NCI-H2029 (cell line): ENCODE measurements around the gene DYNC1LI2.

Source experiments
- DNase-seq: peaks from one replicate; lab custom pipeline; 2025; lab: John Stamatoyannopoulos, UW

Gene DYNC1LI2

DNA sequence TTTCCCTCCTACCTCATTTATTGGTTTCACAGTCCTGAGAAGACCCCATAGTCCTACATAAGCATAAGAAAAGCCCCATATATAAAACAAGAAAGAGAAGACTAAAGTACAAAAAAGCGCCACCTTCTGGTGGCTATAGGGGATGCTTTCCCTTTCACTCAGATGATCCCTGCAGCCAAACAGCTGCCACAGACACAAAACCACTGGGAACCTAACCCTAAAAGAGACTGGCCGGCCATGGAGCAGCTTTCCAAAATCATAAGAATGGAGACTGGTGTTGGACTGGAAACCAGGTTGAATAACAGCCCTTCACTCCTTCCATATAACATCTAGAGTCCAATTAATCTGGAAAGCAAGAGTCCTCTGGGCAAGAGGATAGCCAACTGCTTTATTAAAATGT, 11.4 kb downstream of the DYNC1LI2 start:
- no peak for DNase-seq

DNA sequence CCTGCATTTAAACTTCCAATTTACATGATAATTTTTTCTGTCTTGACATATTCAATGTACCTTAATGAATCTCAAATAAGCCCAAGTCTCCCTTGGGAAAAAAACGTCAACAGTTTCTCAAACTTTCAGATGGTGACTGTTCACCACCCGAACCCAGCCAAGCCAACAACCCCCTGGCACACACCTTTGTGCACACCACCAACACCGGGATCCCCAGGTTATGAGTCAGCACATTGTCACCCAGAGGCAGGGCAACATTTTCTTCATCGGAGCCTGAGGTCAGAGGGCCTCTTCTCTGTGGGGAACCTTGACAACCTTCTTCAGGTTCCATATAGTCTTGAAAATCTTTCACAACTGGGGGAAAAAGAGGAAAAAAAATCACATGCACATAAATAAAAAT, 15.5 kb downstream of the DYNC1LI2 start:
- no peak for DNase-seq

DNA sequence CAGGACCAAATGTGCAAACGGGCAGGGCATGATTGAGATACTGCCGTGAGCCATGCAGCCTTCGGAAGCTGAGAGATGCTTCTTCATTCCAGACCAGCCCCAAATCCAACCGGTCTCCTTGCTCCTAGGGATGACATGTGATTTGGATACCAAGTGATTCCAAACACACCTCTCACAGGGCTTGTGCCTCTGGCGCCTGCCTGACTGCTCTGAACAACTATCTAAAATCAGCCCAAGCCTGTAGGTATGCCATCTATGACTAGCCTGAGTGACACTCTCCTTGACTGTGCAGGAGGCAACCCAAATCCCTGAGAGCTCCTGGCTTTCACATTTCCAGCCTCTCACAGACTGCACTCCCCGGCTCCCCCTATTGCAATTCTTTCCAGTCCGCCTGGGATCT, 20.3 kb downstream of the DYNC1LI2 start:
- DNase-seq: no peak

DNA sequence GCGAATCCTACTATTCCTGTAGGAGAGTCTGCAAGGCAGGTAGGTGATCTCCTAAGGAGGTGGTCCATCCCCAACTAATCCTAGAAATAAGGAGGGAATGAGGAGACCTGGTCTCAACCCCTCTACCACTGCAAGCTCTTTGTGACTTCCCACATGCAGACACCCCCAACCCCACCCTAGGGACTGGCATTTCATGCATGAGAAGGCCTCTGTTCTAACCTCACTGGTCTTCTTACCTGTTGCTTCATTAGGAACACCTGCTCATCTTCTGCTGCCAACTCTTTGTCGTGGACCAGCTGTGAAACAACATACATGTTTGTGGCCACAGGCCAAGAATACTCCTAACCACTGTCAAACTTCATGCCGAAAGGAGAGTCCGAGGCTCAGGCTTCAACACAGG, 22.6 kb downstream of the DYNC1LI2 start:
- DNase-seq: peak; percentile 49

DNA sequence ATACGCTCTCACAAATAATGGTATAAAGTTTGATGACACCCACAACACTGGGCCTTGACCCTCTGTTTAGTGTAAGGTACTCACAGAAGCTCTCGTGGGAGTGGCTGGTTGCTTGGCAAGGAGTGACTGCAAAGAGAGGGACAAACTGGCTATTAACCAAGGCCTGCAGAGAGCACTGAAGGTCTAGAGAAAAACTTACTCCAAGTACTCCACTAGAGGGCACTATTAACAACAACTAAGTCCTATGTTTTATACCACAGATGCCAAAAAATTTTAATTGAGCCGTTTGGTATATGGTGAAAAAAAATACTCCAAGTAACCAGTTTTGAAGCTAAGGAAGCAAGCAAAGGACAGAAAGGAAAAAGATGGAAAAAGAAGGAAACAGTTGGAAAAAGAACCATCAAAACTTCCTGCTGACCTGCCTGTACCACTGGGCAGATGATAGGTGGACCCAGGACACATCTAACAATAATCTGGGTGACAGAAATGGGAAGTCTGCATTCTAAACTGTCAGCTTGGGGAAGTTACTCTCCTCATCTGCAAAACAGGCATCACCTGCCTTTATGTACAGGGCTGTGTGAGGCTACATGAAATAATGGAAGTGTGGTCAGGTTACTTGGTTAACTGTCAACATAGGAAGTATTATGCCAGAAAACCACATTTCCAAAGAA, 23.2 kb downstream of the DYNC1LI2 start:
- DNase-seq: peak; percentile 42

DNA sequence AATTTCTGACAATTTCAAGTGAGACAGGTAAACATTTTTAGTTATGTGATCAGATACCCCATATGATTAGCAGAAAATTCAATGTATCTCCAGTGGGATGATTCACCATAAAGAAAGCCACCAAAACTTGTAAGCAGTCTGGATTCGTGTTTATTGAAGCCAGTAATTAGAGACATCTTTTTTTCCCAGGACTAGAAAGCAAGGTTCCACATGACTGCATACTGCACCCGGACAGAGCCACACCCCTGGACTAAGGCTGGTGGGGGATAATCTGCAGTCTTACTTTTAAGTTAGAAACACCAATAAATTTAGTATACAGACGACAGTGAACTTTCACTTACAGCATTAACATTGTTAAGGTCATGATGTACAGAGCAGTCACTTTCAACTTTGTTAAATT, 30.6 kb downstream of the DYNC1LI2 start:
- no peak for DNase-seq

DNA sequence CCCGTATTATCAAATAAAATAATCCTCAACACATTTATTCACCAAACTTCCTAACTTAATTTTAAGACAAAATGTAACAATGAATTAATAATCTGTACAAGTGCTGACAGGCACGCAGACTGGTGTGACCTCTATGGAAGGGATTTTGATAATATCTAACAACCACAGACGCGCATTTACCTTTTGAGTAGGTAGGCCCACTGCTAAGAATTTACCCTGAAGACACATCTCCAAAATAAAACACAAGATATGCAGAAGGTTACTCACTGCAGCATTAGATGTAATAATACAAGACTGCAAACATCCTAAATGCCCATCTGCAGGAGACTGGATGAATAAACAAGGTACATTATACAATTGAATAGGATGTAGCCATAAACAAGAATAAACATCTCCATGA, 32.2 kb downstream of the DYNC1LI2 start:
- DNase-seq: no peak

DNA sequence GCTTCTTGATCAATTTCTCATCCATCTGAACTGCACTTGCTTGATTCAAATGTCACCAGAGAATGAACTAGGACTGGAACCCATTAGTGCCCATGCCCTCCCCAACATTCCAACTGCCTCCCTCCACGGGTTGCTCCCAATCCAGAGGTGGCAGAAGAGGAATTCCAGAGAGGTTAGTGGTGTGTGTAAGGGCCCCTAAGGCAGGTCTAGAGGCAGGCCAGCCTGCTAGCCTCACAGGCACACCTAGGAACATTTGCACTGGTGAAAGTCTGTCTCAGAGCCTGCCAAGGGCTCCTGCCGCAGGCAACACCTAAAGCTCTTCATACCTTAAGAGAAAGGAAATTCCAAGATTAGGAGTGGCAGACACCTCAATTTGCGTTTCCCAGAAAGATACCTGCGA, 33.6 kb downstream of the DYNC1LI2 start:
- no peak for DNase-seq

DNA sequence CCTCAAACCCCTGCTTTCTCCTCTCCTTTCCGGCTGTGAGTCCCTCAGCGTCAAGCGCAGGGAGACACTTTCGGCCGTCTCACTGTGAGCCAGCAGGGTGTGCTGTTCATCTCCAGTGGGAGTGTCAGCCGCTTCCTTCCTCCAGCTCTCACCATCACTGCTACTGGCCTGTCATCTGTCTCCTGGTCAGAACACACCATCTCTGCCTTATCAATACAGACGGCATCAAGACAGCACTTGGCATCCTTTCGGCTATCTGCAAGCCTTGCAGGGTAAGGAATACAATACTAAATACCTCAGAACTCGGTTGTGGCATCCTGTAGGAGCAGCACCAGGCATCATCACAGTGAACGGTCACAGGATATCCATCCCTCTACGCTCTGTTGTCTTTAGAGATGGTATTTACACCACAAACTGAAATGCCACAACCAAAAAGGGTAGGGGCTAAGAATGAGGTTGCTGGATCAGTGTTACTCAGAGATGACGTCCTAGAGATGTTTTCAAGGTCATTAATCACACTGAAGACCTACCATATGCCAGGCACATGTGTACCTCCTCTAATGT, 34.2 kb downstream of the DYNC1LI2 start:
- no peak for DNase-seq

DNA sequence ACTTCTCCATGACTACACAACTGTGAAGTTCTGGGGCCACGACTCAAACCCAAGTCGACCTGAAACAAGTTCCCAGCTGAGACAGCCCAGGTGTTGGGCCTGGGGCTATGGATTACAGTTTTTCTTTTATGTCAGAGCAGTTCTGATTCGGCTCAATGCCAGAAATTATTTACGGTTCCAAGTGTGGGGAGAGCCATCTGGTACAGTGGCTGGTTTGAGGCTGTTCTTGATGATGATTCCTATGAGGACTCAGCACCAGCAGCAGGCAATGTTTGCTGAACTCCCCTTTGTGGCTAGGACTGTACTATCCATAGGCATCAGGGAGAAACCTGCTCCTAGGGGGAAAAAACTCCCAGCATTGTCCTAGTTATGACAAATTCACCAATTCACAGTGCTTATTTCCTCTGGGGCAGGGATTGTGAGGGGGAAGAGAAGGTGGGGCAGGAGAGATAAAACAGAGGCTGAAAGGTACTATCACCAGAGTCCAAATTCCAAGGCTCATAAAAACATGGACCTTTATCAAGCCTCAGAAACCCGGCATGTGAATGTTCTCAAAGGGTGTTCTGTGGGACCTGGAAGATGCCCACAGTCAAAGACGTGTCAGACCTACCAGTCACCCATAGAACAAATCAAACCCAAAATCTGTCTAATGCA, 36.6 kb downstream of the DYNC1LI2 start:
- DNase-seq: no peak

DNA sequence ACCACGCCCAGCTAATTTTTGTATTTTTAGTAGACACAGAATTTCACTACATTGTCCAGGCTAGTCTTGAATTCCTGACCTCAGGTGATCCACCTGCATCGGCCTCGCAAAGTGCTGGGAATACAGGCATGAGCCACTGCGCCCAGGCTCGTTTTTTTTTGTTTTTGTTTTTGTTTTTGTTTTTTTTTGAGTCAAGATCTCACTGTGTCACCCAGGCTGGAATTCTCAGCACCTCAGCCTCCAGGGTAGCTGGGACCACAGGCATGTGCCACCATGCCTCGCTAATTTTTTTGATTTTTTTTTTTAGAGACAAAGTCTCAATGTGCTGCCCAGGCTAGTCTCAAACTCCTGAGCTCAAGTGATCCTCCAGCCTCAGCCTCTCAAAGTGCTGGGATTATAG, 37.3 kb downstream of the DYNC1LI2 start:
- DNase-seq: no peak

DNA sequence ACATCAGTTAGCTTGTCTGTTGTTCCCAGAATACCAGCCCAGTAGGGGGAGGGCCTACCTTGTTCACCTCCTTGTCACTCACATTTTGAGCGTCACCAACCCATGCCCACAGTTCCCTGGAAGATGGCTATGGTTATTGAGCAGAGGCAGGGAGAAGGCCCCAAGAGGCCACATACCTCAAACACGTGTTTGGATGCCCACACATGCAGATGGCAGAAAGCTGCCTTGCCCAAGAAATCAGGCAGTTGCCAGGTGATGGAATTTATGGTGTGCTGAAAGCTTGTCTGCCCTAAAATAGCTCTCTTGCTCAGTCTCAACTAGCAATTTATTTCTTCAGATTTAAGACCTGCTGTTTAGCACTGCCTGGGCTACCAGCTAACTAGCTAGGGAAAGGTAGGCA, 38.3 kb downstream of the DYNC1LI2 start:
- no peak for DNase-seq

DNA sequence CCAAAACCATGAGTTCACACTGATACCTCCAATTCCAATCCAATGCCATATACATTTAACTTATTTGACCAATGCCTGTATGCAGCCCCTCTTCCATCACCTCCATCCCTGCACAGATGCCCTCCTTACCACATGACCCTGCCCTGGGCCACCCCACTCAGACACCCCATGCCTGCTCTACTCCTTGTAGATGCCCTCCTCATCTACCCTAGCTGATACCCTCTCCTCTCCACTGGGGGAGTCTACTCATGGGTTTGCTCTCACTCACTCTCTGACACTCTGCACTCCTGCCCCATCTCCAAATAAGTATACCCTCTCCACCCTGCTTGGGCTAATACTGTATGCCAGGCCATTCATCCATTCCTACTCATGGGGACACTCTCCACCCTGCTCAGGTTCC, 38.9 kb downstream of the DYNC1LI2 start:
- no peak for DNase-seq

DNA sequence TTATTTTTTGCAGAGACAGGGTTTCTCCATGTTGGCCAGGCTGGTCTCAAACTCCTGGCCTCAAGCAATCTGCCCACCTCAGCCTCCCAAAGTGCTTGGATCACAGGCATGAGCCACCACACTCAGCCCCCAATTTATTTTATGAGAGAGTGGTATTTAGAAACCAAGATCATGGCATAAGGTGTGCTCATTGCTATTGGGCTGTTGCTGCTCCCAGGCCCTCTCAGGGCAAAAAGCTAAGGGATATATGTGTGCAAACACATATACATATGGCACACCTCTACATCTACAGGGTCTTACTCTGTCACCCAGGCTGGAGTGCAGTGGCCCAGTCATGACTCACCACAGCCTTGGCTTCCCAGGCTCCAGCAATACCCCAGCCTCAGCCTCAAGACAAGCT, 39.8 kb downstream of the DYNC1LI2 start:
- DNase-seq: no peak

DNA sequence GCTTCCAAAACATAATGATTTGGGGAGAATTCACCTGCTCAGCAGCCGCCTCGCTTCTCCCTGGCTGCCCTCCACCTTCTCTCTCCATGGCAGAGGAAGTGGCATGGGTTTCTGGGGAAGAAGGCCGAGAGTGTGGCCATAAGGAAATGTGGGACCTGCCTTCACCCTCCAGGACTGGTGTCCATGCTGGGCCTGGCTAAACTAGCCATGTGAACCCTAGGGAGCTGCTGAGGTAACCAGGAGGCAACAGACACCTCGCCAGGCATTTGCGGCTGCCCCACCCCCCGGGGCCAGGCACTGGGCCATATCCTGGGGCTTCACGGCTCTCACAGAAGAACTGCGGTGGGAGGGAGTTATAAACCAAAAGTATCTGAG, 44.9 kb downstream of the DYNC1LI2 start:
- DNase-seq: no peak

DNA sequence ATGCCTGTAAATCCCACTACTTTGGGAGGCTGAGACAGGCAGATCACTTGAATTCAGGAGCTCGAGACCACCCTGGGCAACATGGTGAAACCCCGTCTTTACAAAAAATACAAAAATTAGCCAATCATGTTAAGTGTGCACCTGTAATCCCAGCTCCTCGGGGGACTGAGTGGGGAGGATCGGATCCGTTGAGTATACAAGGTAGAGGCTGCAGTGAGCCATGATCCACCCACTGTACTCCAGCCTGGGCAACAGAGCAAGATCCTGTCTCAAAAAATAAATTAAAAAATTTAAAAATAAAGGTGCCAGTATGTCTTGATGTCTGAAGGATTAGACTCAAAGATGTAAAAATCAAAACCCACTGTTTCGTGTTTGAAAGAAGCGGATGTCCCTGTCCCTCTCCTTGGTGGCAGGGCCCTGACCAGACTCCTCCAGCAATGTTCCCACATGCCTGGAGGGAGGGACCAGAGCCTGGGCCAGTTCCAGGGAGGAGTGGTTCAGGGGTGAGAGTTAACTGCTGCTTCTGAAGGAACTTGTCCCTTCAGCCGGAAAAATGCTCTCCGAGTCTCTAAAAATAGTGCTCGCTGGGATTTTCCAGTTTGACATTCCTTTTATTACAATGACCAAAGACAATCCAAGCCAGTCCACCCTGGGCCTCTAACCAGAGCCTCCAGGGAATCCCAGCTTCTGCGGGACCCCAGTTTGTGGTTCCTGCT, 45.5 kb downstream of the DYNC1LI2 start:
- no peak for DNase-seq

DNA sequence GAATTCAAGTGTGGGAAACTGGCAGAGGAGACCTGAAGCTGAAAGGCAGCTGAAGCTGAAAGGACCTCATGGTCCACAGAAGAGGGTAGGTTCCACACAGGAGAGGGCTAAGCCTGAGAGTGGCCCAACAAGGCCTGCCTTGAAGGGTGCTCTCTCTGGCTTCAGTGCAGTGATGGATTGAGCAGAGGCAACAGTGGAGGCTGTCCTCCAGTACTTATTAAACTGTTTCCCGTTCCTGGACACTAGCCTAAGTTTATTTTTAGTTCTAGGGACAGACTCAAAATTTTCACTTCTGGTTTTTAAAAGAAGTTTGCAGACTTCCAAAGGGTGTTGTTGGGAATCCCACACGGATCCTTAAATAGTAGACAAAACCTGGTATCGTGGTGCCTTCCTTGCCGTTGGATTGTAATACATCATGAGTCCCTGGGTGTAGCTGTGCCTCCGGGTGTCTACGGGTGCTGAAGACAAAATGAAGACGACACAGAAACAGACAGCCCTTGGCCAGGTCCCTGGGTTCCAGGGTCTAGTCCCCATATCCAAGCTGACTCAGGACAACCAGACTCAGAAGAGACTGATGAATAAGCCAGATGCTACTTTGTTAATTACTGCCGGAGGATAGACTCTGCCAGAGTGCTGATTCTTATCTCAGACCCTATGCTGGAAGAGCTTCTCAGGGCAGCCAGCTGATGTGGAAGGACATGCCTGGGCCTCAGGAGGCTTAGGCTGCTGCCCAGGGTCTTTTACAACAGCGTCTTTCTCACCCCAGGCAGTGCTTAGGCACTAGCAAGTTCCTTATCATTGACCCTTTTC, 47.8 kb downstream of the DYNC1LI2 start:
- DNase-seq: no peak

DNA sequence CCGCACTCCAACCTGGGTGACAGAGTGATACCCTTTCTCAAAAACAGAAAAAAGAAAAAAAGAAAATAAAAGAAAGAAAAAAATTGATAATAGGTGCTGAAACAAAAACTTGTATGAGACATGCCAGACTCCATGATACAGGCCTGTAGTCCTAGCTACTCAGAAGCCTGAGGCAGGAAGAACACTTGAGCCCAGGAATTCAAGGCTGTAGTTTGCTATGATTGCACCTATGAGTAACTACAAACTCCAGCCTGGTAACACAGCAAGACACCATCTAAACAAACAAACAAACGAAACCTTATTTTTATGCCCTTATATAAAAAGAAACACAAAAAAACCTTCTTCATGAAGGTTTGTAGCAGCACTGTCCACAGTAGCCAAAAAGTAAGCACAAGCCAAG, 49.9 kb downstream of the DYNC1LI2 start:
- DNase-seq: no peak

DNA sequence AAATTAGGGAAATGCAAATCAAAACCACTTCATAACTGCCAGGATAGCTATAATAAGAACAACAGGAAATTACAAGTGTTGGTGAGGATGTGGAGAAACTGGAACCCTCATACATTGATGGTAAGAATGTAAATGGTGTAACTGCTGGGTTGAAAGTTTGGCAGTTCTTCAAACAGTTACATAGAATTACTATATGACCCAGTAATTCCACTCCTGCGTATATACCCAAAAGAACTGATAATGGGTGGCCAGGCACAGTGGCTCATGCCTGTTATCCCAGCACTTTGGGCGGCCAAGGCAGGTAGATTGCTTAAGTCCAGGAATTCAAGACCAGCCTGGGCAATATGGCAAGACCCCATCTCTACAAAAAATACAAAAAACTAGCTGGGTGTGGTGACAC, 50.4 kb downstream of the DYNC1LI2 start:
- DNase-seq: no peak

DNA sequence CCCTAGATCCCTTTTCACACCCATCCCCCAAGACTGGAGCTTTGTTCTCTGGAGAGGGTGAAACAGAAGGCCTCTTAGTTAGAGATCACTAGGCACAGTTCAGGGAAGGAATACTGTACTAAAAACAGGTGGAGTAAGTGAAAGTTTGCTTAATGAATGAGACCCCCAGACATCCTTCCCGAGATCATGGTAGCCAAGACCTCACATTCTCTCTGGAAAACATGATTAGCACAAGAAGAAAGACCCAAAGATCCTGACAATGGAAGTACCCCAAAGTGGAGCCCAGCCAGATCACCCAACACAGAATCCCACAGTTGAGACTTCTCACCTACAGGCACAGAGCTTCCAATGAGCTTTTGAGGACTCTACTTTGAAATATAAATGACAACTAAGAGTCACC, 51.5 kb downstream of the DYNC1LI2 start:
- no peak for DNase-seq

DNA sequence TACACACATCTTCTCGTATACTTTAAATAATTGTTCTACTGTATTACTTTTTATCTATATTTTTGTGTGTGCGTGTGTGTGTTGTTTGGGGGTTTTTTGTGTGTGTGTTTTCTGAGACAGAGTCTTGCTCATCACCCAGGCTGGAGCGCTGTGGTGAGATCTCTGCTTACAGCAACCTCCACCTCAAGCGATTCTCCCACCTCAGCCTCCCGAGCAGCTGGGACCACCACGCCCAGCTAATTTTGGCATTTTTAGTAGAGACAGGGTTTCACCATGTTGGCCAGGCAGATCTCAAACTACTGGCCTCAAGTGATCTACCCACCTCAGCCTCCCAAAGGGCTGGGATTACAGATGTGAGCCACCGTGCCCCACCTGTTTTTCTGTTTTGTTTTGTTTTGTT, 53.4 kb downstream of the DYNC1LI2 start:
- DNase-seq: no peak
